Measurements from ENCODE around the gene CAT.

The CAT gene

DNA sequence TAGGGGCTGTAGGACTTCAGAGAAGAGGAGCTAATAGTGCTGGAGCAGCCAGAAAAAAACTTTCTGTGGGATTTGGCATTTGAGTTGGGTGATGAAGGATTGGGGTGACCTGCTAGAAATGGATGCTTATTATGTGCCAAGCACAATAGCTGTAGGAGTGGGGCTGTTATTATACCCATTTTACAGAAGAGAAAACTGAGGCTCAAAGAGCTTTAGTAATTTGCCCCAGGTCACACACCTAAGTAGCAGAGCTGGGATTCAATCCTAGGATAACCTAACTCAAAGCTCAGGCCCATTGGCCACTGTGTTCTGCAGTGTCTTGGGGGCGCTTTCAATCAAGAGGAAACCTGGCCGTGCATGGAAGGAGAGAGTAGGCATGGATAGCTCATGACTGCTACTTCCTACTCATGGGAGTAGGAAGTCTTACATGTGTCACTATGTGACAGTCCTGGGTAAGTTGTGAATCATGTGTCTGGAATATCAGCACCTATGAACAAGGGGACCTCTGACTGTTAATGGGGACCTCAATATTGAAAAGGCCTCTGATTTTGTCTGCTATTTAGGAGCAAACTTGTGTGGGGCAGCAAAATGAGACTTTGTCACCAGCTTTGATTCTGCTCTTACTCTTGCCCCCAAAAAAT is 81.0 kb downstream of the CAT start:
- no peak for DNase-seq (ENCODE audit: insufficient read length, low spot score)
- no peak for FAIRE-seq

DNA sequence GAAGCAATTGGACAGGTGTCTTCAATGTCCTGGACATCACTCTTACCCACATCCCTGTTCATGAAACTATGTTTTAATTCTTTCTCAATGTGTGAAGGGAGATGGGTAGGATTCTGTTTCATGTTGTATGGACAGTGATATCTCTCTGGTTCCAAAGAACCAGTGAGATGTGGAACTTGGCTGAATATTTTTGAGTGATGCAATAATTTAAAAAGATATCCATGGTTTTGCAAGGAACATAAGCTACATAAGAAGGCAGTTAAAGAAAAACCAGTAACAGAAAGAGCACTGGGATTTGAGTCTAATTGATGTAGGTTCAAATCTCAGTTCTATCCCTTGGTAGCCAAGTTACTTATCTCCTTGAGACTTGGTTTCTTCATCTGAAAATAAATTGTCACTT is 82.5 kb downstream of the CAT start:
- DNase-seq (ENCODE audit: insufficient read length, low spot score) (no peak), FAIRE-seq (no peak)

All from GM19239 (cell line).